ENCODE data around the gene DTD2.
"Not testable (repeated sequence)": the region's sequence is repeated elsewhere in the genome, so short reads cannot be mapped to it uniquely, and the experiment has no call there.

Gene DTD2

GRCh38 chr14:31441273-31442111 is 15.8 kb downstream of the DTD2 start:
- no peak for DNase-seq

DNA sequence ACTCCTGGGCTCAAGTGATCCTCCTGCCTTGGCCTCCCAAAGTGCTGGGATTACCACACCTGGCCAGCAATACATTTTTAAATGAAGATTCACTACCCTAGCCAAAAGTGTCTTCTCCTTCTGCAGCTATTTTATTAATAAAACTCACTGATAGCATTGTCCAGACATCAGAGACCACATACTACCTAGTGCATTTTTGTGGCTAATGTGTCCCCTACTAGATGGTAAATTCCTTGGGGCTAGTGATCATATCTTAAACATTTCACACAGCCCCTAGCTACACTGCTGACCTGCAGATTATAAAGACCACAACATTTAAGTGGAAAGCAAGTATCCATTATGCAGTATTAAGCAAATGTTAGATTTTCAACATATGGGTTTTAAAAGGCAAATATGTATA is 17.0 kb downstream of the DTD2 start:
- DNase-seq = no peak

- no peak for DNase-seq
Observed at GRCh38 chr14:31439561-31439960, 17.7 kb downstream of the DTD2 start.

GRCh38 chr14:31437045-31437691 is 20.1 kb downstream of the DTD2 start:
- DNase-seq = not testable (repeated sequence)

DNA sequence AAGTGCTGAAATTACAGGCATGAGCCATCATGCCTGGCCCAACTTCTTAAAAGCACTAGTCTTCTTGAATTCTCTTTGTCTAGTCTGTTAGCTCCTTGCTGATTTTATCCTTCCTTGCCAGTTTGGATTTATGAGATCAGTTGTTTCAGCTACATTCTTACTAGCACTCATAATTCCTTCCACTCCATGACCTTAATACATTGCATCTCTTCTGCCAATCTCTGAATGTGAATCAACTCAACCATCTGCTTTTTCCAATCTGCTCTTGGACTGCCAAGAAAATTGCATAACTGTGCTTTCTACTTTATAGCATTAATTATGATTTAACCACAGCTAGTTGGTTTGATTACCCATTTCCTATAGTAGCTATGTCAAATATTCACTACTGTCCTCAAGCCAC is 22.0 kb downstream of the DTD2 start:
- no peak for DNase-seq

GRCh38 chr14:31430634-31431264 is 26.6 kb downstream of the DTD2 start:
- no peak for DNase-seq

GRCh38 chr14:31429791-31430190 is 27.5 kb downstream of the DTD2 start:
- DNase-seq = no peak

DNA sequence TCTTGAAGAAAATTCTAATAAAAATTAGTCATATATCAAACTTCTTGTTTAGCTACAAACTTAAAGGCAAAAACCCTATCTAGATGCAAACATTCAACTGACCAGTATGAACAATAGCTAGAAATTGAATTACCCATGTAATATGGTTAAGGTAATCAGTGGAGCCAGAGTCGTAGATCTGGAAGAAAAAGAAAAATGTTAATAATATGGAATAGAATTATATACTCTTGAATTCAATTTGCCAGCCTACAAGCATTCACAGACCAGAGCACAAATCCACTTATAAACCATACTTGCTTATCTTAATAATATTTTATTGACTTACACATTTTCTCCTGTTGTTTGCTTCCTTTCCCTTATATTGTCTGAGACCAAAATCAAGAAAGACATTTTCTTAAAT is 29.3 kb downstream of the DTD2 start:
- DNase-seq = no peak

GRCh38 chr14:31426663-31427062 is 30.6 kb downstream of the DTD2 start:
- no peak for DNase-seq

GRCh38 chr14:31425905-31426304 is 31.4 kb downstream of the DTD2 start:
- DNase-seq = no peak

DNA sequence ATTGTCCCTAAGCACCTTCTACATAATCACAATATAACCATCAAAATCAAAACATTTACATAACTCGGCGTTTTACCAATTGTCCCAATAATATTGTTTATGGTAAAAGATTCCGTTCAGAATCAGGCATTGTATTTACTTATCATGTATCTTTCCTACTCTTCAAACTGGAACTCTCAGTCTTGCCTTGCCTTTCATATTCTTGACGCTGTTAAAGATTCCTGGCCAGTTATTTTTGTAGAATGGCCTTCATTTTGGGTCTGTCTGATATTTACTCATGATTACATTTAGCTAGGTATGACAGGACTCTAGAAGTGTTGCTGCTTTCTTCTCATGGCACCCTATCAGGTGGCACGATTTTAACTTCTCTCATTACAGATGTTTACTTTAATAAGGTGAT is 36.1 kb downstream of the DTD2 start:
- no peak for DNase-seq

DNA sequence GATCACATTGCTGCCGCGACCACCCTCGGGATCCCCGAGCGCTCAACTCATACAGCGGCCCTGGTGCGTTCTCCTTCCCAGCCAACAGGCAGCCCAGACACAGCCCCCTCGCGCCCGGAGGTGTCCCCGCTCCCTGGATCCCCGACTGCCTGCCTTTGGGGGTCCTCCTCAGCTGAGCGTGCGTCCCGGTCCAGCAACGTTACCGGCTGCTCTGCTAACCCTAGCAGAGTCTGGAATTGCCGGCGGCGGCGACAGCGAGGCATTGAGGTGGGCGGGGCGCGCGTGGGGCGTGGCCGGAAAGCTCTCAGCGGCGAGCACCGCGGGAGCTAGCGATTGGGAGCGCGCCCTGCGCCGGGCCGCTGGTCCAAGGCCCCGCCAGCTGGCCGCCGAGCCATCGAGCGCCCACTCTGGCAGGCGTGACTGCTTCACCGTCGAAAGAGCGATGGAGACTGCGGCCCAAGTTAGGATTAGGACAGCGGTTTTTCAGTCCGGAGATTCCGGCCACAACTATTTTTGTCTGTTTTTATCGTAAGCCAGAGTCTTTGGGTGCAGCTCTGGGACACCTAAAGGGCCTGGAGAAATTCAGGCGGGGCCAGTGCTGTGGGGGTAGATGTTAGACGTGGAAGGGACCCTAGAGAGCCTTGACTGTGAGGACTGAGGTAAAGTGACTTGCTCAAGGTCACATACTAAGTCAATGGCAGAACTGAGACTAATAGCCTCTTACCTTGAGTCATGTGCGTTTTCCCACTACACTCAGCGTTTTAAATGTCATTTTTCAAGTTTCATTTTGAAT is 36.8 kb downstream of the DTD2 start, which contains the start of gene HEATR5A:
HEATR5A (minus strand) TSS at position 232 of the 793 bp plus-strand sequence. CDS start 17,575 bp downstream, outside the sequence.
- peak; percentile 90 for DNase-seq

DNA sequence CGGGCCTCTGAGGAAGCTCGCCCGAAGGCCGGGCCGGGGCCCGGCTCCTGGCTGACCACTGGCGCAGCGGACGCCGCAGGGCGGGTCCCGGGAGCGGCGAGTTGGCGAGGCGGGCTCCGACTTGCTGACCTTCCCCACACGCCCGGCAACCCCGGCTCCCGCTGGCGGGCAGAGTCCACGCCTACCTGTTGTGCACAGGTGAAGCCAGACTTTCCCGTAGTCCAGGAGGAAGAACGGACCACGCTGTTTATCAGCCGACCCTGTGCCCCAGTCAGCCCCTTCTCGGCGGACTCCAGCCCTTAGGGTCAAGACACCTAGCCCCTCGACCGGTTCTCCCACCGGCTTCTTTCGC is 37.4 kb downstream of the DTD2 start:
- peak; percentile 50 for DNase-seq

DNA sequence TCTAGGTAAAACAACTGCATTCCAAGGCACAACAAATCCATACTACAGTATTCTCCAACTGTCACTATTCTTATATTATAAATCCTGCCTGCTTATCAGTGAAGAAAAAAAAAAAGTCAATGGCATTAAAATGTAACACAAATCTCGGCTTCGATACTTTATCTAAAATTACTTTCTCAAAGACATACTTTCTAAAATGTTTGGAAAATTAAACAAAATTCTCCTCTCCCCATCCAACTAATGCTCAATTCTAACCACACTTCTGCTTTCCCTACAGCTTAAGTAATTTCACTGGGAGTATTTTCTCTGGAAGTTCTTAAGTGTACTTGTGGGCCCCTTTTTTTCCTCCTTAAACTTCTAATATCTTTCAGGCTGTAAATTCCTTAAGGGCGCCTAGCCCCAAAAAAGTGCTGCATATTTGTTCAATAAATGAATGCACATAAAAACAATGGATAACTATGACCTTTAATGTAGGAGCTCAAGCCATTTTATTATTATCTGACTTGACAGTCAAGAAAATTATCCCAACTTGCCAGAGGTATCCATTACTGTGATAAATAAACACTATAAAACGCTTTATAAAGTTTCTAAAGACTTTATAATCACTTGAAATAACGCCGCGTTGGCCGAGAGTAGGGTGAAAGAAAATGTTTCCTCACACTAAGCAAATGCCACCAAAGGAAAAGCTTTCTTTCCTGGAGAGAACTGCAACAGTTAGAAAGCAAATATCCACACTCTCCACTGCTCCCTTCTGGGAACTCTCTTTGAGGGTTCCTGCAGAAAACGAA is 37.9 kb downstream of the DTD2 start:
- DNase-seq = peak; percentile 50

DNA sequence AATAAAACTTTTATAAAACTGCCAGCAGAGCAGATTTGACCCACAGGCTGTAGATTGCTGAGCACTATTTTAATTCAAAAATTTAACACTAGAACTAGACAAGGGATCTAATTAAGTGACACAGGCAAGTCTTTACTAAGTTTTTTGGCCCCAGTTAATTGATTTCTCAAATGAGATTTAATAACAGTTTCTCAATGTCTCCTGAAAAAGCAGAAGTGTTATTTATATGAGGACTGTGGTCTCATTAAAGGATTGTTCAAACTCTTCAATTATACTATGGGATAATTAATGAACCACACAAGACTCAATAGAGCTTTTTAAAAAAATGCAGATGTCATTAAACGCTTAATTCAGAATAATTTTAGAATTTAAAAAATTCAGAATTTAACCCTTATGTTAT is 38.9 kb downstream of the DTD2 start:
- DNase-seq = no peak

- no peak for DNase-seq
Observed at GRCh38 chr14:31414190-31414833, 43.0 kb downstream of the DTD2 start.

- no peak for DNase-seq
Observed at GRCh38 chr14:31411218-31411727, 46.0 kb downstream of the DTD2 start.

DNA sequence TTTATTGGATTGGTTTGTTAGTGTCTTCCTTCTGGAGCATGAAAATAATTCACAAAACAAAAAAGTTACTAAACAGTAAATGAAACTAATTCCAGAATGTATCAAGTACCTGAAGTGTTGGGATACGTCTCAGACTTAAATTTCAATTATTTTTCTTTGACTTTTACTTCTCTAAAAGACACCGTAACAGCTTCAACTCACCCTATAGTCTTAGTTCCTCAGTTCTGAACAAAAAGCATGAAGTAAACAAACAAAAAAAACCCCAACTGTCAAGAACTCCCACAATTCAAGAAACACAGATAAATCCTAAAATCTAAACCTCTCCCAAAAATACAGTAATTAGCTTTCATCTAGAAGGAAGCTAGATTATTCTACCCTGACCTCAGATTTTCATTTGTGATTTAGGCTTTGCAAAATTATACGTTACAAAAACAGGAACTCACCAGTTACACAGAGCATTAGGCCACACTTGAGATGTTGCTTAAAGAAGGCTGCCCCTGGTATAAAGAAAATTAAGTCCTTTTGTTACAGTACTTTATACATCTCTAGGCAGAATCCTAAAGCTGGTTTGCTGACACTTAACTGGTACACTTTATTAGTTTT is 47.2 kb downstream of the DTD2 start:
- DNase-seq = no peak

DNA sequence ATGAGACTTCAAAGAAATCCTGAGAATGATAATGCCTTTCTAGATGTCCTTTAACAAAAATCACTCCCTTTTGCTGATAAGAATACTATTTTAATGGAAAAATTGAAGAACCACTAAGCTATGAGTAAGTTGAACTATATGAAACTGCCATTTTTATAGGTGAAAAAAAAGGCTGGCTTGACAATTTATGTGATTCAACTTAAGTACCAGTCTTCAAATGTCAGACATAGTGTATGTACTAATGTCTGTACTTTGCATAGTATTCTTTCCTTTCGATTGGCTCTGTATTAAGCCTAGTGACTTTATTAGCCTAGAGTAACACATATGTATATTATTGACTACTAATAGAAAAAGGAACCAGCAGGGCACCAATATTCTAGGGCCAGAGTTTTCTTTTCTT is 48.9 kb downstream of the DTD2 start:
- DNase-seq = no peak

GRCh38 chr14:31405599-31406232 is 51.6 kb downstream of the DTD2 start:
- no peak for DNase-seq

GRCh38 chr14:31405106-31405505 is 52.2 kb downstream of the DTD2 start:
- DNase-seq = no peak

Data from NCI-H510A treated with DMSO at 0.1 percent for 48 hours (cell line).